CD4-positive, alpha-beta T cell treated with Interleukin-15 for 1 hour (primary cell): Measurements from ENCODE around the gene TTC7B.

ENCODE experiments used
- DNase-seq: peaks from one replicate; pipeline ENCODE4 v3.0.0-alpha.2; 2020

Gene TTC7B

DNA sequence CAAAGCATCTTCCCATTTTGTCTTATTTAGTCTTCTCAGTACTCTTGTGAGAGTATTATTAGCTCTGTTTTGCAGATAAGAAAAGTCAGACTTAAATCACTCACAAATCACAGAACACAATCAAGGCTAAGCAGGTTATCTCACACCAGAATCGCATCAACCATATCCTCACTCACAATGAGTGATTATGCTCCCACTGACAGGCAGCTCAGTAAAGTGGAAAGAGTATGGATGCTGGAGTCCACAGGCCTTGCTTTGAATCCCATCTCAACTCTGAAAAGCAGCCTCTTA, 43.1 kb downstream of the TTC7B start:
- DNase-seq: no peak

DNA sequence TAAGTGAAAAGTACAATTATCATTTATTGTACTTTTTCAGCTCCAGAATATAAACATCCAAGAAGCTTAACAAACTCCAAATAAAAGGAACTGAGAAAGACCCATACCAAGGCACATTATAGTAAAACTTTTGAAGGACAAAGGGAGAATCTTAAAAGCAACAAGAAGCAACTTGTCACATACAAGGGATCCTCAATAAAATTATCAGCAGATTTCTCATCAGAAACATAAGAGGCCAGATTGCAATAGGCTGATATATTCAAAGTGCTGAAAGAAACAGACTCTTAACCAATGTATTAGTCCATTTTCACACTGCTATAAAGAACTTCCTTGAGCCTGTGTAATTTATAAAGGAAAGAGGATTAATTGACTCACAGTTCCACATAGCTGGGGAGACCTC, 48.3 kb downstream of the TTC7B start:
- DNase-seq: no peak

DNA sequence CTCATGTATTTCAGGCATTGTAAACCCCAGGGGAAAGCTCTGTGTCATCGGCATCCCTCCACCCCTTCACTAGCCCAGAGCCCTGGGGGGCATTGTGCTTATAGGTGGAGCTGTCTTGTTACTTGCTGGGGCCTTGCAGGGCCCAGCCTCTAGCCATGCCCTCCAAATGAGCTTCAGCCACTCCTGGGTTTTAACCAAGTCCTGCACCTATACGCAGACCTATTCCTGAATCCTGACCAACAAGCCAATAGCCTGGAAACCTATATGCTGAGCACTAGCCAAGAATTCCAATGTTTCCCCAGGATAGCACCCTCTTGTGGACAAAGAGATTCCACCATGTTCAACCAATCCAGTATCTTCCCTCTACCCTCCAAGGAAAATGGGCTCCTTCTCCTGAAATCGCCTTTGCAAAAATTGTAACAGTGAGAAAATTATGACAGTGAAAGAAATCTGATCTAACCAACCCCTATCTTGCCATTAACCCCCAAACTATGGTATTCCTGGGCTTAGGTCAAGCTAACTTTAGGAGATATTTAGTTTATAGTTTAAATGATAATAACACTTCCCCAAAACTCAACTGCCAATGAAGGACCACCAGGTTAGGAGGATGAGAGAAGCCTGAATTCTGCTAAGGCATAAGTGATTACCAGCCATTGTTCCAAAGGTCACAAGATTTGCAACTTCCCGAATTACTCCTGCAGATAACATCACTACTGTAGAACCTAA, 55.5 kb downstream of the TTC7B start:
- DNase-seq: no peak

DNA sequence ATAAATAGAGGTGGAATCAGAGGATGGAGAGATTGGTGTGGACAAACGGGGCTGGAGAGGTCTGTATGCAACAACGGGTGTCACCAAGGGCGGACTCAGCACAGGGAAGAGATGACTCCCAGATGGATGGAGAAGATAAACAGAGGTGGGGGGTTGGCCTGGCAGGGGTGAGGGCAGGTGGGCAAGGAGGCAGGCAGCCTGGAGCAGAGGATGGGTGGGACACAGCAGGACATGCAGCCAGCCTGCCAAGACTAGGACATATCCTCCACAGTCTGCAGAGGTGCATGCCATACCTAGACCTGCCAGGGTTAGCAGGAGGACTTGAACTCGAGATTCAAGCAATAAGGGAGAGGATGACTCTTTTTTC, 56.2 kb downstream of the TTC7B start:
- no peak for DNase-seq

DNA sequence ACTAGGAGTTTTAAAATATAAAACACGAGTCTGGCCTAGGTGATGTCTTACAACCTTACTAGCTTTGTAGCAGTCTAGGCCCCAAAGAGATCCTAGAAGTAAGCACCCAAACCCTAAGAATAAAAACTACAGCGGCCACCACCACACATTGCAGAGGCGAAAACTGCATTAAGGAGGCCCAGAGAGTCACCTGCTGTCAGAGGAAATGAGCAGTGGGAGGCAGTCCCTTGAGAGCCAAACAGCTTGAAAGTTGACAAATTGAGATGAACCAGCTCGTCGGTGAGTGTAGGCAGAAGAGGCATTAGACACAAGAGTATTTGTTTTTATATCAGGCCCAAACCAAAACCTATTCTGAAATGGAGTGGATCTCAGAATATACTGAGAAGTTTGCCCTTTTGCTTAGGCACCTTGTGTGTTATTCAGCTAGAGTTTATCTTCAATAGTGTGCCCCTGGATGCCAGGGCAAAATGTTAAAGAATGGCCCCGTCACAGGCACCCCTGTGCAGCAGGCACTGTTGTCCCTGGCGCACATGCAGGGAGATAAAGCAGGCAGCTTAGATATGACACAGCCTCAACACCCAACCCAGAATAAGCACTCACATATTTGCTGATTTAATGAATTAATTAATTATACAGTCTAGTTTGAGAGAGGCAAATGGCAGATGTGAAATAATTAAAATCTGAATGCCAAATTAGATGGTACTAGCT, 56.7 kb downstream of the TTC7B start:
- DNase-seq: no peak

DNA sequence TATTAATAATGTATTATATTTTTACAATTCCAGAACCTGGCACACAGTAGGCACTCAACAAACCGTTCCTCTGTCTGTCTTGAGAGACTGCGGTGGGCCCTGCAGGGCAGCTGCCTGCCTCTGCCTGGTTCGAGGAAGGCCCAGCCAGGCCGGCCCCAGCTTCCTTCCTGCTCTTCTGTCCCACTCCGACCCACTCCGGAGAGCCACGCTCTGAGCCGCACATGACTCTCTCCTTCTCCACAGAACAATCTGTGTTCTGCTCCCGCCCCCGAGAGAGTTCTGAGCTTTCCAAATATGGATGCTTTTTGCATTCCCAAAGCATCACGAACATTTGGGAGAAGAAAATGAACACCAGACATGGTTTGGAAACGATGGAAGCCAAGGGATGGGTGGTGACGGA, 57.3 kb downstream of the TTC7B start:
- DNase-seq: no peak

DNA sequence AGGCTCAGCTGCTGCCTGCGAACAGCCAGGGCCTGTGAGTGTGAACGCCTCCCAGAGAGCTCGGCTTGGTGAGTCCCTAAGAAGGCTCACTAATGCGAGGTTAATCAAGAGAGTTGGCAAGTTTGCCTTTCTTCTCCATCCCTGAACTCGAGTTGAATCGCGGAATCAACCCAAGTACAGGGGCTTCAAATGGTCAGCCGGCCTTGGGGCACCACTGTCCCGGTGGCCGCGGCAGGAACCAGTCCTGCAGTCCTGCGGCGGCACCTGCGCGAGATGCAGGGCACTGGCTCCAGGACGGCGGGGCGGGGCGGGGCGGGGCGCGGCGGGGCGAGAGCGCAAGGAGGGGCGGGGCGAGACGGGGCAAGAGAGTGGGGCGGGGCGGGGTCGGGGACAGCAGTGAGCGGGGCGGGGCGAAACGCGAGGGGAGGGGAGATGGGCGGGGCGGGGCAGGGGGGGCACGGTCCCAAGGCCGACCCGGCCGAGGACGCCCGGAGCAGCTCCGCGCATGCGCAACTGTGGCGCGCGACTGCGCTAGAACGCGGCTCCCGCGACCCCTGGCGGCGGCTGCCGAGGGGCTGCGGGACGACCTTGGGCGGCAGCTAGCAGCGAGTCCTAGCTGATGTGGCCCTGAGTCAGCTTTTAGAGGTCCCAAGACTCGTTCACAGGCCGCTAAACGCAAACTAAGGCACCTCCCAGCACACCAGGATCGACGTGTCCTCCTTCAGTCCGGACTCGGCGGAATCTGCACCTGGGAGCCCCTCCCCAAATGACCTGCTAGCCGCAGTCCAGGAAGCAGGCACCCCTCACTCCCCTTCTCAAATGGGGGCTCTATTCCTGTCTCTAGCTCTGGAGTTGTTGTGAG, 58.0 kb downstream of the TTC7B start:
- peak; percentile 95 for DNase-seq

DNA sequence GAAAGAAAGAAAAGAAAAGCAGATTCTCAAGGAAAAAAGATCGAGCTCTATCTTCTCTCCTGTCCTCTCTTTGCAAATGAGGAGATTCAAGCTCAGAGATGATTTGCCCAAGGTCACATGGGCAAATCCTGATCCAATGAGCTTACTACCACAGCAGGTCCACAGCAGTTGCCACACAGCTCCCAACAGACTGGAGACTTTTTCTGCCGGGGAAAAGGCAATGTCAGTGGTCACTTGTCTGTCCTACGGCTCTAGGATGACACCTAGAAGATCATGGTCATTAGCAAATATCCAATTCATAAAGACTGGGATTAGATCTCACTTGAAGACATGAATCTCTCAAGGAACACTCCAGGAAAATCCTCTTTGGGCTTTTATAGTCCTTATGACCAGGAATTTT, 58.8 kb downstream of the TTC7B start:
- DNase-seq: no peak

DNA sequence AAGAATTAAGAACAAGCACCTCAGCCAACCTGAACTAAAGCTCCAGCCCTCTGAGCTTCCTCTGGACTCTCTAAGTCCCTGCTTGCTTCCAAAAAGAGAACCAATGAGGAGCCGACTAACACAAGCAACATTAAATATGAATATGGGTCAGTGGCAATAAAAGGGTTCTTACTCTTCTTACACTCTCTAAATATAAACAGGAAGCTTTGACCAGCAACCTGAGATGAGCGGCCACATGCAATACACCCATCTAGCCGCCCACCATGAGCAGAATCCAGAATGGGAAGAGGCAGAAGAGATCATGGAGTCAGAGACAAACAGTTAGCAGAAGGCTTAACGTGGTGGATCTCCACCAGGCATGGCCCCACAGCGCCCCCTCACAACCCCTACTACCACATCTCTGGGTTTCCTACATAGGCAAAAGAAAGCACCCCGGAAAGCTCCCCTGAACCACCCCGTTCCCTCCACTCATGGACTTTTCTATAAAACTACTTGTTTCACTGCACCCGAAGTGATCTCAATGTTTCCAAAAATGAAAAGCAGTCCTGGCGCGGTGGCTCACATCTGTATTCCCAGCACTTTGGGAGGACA, 59.4 kb downstream of the TTC7B start:
- DNase-seq: no peak

DNA sequence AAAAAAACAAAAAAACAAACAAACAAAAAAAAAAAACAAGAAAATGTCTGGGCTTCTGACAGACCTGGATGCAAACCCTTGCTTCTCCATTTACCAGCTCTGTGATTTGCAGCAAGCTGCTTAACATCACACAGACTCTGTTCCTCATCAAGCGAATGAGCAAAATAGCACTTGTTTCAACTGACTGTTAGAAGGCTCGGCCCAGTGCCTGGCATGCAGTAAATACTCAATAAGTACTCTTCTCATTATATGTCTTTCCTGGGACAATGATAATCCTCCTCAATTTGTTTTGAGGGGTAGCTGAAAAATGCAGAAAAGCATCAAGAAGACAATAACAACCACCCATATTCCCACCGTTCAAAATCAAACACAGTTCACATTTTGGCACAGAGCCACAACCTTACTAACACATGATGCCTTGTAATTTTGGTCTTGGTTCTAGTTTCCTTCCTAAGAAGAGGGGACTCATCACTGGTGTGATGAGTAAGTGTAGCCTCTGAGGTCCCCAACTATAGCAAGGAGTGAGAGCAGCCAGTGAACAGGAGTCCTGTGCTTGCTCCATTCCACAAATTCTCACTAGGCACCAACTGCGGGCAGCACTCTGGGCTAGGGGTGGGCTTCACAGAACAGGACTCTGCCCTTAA, 60.4 kb downstream of the TTC7B start:
- DNase-seq: no peak

DNA sequence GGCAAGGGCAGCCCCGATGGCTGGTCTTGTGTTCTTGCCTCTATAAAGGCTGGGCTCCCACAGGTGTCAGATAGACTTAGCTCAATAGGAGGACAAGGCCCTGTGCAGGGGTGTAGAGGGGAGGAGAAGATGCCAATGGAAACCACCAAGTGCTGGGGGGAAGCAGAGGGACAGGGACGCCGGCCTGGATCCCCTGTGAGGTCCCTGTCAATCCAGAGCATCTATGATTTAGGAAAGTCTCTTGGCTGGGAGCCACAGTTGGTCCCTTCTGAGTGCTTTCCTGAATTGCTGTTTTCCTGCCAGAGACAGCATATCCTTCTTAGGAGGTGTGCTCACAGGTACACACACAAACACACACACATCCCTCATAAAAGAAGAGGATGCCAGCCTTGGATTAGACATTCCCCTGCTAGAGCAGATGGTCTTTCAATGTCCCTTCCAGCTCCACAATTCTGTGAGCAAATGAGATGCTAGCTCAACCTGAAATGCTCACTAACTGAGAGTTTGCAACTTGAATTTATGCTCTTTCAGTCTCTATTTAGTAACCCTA, 62.7 kb downstream of the TTC7B start:
- DNase-seq: no peak

DNA sequence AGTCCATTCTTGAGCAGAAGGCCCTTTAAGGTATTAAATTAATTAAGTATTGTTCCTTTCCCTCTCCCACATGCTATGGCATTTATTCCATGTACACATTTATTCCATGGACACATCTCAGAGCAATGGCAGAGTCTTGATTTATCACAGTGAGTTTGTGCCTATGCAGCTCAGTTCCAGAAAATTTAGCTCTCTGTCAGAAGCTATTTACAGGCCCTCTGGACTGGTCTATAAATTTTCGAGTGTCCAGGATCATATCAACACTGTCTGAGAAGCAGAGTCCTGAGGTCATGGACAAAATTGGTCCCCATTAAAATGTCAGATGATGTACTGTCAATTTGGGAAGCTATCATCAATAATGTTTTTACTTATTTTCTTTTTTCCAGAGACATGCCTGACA, 65.5 kb downstream of the TTC7B start:
- no peak for DNase-seq

DNA sequence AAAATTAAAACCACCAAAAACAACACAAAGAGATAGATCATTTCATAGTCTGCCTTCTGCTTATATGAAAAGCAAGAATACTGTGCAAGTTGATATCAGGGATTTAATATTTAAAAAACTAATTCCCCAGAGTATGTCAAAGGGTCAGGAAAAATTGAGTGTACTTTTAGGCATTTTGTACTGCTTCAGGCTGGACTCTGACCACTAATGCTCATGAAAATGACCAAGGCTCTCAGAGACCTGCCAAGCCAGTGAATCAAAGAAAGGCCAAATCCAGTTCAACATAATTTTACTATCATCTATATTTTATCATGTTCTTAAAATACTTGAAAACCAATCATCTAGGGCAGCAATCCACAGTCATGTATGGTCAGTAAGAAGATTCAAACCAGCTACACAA, 66.0 kb downstream of the TTC7B start:
- no peak for DNase-seq

DNA sequence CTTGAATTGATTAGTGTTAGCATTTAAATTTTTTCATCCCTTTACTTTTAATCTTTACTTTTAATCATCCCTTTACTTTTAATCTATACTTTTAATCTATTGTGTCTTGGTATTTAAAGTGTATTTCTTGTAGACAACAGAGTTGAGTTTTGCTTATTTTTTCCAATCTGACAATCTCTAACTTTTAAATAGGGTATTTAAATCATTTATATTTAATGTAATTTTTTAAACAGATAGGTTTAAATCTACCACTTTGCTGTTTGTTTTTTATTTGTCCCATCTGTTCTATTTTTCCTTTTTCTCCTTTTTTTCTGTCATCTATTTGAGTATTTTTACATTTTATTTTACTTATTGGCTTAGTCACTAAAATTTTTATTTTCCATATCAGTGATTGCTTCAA, 68.3 kb downstream of the TTC7B start:
- DNase-seq: no peak

DNA sequence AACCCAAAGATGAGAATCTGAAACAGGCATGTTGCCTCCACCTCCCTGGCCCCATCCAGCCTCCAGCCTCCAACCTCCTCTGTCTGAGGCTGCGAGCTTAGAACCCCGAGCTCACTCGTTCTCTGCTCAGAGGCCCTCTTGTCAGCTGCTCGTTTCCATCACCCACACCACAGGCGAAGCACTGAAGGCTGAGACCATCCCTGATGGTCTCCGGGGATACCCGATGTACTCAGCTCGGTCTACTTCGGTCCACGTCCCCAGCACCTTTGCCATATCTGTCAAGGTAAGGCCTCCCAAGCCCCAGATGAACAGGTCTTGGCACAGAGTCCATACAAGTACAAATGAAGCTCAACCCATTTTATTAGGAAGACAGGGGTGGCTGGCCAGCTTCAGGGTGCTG, 72.4 kb downstream of the TTC7B start:
- no peak for DNase-seq

DNA sequence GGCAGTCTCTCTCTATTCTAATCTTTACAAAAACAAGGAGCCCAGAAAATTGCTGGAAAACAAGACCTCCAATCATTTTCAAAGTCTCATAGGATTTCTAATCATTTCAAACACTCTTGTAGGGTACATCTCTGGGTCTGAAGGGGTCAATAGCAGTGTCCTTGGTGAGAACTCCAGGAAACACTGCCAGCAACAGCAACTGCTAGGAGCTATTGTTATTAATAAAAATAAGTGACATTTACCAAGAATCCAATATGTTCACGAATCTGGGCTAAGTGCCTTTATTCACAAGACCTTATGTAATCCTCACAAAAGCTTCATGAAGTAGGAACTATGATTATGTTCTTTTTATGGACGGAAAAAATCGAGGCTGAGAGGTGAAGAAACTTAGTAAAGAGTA, 72.8 kb downstream of the TTC7B start:
- DNase-seq: no peak

DNA sequence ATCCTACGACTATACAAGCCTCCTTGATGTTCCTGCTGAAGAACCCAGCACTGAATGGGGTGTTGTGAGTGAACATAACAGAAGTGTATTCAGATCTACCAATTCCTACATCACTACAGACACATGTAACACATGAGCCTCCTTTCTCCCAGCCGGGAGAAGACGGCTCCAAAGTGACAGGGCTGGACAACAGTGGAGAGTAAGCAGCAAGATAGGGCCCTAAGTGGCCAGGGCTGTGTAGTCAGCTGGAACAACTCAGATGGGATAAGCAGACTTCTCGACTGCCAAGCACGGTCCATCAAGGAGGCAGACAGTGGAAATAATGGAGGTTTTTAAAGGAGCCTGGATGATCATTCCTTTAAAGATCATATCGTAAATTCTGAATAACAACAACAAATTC, 73.5 kb downstream of the TTC7B start:
- DNase-seq: no peak

DNA sequence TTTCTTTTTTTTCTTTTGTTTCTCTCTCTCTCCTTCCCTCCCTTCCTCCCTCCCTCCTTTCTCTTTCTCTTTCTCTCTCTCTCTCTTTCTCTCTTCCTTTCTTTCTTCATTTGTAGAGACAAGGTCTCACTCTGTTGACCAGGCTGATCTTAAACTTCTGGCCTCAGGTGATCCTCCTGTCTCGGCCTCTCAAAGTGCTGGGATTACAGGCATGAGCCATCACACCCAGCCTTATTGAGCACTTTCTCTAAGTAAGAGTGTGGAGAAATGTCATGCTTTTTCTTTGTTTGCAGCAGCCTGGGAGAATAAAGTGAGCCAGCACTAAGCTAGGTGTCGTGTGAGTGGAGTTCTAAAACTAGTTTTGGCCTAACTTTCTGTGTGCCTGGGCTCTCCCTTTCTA, 74.0 kb downstream of the TTC7B start:
- no peak for DNase-seq

DNA sequence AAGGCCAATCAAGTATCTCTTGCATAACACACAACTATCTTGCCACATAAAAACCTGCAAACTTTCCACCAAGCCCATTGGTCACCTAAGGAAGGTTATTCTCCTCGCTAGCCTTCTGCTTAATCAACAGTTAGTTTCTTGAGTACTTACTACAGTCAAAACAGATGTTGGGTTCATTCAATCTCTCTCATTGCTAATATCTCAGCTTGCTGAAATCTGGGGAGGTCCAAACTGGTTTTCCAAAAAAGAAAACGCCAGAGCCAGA, 74.6 kb downstream of the TTC7B start:
- no peak for DNase-seq

DNA sequence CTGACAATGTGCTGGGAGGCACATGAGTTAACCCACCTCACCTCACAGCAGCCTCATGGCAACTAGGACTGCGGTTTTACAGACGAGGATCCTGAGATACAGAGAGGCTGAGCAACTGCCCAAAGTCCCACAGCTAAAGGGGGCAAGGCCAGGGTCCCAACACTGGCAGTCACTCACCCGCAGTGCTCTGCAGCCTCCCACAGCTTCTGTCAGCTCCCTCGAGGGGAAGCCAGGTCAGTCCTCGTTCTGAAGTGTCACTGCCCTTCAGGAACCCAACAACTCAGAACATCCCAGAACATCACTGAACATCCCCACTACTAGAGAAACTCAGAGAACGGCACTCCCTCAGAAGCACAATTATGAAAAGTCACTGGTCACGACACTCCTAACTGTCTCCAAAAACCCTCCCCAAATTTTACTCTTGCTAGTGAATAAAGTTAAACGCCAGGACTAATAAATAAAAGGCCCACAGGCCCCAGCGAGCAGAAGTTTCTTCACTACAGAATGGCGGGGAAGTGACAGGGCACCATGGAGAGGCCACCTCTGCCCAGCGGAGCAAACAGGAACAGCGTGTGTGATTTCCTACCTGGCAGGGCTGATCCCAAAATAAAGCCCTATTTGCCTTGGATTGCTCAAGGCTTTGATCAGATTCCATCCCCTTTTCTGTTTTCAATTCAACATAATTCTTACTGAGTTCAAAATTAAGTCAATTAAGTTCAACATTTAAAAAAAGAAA, 75.1 kb downstream of the TTC7B start:
- no peak for DNase-seq

DNA sequence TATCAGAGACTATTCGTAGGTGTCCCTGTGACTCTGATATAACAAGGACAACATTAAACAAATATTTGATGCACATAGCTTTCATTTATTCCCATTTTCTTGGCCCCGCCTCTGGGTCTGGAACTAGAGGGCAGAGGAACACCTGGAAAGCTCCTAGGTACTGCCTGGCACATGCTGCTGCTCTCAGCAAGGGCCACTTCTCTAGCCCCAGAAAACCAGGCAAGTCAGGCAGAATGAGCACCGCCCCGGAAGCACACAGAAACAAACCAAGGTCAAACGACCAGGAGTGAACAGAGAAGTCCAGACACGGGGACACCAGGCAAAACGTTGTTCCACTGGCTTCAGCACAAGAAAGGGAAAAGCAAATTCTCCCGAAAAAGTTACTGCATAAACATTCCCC, 76.1 kb downstream of the TTC7B start:
- DNase-seq: no peak

DNA sequence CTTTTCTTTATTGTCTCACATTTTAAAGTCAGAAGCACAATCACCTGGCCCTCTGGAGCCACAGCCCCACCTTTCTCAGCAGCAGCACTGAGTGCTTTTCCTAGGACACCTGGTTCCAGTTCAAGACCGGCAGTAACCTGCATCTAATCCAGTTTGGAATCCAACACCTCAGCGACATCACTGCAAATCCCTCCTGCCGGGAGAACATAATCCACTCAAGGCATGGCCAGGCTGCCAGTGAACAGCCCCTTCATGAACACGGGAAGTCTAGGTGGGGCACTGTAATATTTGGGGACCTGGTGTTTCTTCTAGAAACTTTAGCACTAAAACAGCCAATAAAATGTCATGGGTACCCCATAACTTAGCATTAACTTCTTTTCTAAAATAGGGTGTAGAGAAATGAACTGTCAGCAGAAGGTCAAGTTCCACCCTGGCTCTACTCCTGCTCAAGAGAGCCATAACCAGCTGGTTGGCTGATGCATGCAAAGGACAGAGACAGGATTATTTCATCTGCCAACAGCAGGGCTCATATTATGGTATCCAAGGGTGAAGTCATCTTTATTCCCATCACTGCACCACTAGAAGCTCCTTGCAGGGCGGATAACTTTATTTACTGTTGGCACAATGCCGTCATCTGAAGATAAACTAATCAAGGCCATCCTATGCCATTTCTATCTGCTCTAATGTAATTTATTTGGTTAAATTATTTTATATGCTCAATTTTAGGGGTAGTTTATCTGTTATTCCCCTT, 76.7 kb downstream of the TTC7B start:
- DNase-seq: no peak
